ENCODE measurements around the gene CAV1. TPM values are rescaled to one million over a fixed set of nuclear protein-coding genes. Genes with fewer than 3 reads are reported as not detected.
"Not testable (repeated sequence)": the region's sequence is repeated elsewhere in the genome, so short reads cannot be mapped to it uniquely, and the experiment has no call there.

The CAV1 gene, protein sequence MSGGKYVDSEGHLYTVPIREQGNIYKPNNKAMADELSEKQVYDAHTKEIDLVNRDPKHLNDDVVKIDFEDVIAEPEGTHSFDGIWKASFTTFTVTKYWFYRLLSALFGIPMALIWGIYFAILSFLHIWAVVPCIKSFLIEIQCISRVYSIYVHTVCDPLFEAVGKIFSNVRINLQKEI
- total RNA-seq: 387 TPM
- long read RNA-seq, transcript CAV1-201 (3 exons, 2,704 nt): minor isoform, 60 of 231 reads
- long read RNA-seq, transcript CAV1-206 (3 exons, 1,653 nt): major isoform, 76 of 231 reads
- long read RNA-seq, transcript CAV1-202 (2 exons, 2,628 nt): minor isoform, 75 of 231 reads
- long read RNA-seq, transcript CAV1-203 (3 exons, 845 nt): minor isoform, 7 of 231 reads
- long read RNA-seq, partial matches to known transcripts: 1 of 231 reads
- long read RNA-seq, other reads (novel, unspliced or antisense): 12 of 231 reads

GRCh38 chr7:116524609-116525297 lies at the start of gene CAV1:
CAV1 (plus strand) TSS chr7:116525036; CDS start chr7:116525063, 27 bp downstream.
- intact Hi-C loops (cut with DNase I): loop anchor here (1.0 to 2.0 kb wide), 4 partner anchors 12 to 86 kb away; no protein-coding TSS in a partner anchor
- ATAC-seq (peak; percentile 79), DNase-seq (ENCODE audit: missing footprints) (peak; percentile 93)

GRCh38 chr7:116477625-116478024 lies 47.2 kb upstream of the CAV1 start:
- intact Hi-C loops (cut with DNase I): no loop called here
- DNase-seq (ENCODE audit: missing footprints) (no peak), ATAC-seq (no peak)

GRCh38 chr7:116478834-116479233 lies 46.0 kb upstream of the CAV1 start:
- no peak for ATAC-seq
- no peak for DNase-seq (ENCODE audit: missing footprints)
- intact Hi-C loops (cut with DNase I): no loop called here

GRCh38 chr7:116483271-116483942 lies 41.4 kb upstream of the CAV1 start:
- intact Hi-C loops (cut with DNase I): no loop called here
- no peak for DNase-seq (ENCODE audit: missing footprints)
- ATAC-seq: no peak

GRCh38 chr7:116484389-116484788 lies 40.4 kb upstream of the CAV1 start:
- ATAC-seq; DNase-seq (ENCODE audit: missing footprints); intact Hi-C loops (cut with DNase I): not testable (repeated sequence)

DNA sequence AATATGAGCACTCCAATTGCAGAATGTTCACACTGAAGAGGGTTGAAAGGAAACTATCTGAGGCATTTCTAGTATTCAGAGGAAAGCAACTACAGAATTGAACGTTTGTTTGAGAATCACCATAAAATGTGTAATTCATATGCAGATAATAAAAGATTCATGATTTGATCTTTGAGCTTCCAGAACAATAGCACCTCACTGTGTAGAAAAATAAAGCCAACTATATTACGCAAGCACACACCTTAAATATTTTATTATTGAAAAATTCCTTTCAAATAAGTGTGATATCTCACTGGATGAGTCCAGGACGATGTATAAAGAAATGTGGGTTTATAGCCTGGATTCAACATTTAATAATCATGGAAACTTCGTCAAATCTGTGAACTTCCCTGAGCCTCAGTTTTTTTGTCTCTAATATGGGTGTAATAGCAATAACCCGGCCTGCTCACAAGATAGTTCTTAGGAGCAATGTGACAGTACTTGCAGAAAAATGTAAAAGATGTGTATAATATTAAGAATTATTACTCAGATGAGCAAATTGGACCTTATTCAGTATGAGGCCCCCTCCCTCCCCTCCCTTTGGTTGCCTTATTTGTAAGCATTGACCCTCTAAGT lies 36.8 kb upstream of the CAV1 start:
- intact Hi-C loops (cut with DNase I): no loop called here
- ATAC-seq (no peak), DNase-seq (ENCODE audit: missing footprints) (no peak)

- DNase-seq (ENCODE audit: missing footprints) (no peak), ATAC-seq (no peak)
- intact Hi-C loops (cut with DNase I): no loop called here
Observed at GRCh38 chr7:116490351-116490750, 34.5 kb upstream of the CAV1 start.

DNA sequence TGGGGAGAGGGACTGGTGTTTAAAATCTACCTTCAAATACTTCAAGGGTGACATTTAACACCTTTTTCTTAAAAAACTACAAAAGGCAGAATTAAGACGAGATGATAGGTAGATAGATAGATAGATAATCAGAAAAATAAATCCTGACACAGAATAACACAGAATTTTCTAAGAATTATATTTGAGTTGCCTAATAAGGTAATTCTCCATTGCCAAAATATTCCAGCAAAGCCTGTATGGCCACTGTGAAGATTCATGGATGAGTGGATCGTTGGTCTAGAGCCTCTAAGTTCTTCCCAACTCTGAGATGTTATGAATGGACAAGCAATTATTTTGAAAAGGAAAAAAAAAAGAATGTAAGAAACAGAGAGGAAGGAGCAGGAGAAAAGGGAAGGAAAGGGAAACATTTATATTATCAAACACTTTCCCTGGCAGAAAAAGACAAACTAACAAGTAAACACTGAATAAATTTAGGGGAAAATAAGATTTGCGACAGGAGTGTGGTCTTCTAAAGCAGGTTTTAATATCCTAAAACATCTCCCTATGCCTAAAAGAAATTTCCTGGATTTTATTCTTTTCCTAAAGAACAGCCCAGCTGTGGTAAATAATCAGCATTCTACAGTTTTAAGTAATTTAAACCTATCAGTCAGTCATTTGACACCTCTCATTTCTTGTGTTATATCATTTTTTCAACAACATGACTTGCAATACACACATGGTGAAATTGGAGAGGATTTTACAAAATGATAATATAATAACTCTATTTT lies 32.8 kb upstream of the CAV1 start:
- DNase-seq (ENCODE audit: missing footprints) (no peak), ATAC-seq (no peak)
- intact Hi-C loops (cut with DNase I): no loop called here

- no peak for DNase-seq (ENCODE audit: missing footprints)
- intact Hi-C loops (cut with DNase I): no loop called here
- no peak for ATAC-seq
Observed at GRCh38 chr7:116492654-116493109, 32.2 kb upstream of the CAV1 start.

GRCh38 chr7:116493449-116493848 lies 31.4 kb upstream of the CAV1 start:
- no peak for ATAC-seq
- no peak for DNase-seq (ENCODE audit: missing footprints)
- intact Hi-C loops (cut with DNase I): no loop called here

DNA sequence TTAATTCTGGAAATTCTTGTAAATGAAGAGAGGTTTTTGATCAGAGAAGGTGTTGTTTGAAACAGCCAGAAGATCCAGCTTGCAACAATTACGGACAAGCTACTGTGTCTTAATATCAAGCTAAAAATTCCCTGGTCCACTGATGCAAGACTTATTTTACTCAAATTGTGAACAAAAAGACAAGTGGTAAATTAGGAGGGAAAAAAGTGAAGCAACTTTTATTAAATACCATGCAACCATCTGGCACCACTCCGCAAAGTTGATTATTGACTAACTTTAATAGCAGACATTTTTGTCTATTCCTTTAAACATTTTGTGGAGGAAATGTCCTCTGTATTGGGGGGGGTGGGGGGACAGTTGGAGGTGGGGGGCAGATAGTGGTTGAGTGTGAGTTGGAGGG lies 30.4 kb upstream of the CAV1 start:
- ATAC-seq (no peak), DNase-seq (ENCODE audit: missing footprints) (no peak)
- intact Hi-C loops (cut with DNase I): loop anchor here (2.0 kb wide), 1 partner anchor 40 kb away; no protein-coding TSS in a partner anchor

GRCh38 chr7:116495736-116496135 lies 29.1 kb upstream of the CAV1 start:
- intact Hi-C loops (cut with DNase I): loop anchor here (2.0 kb wide), 1 partner anchor 41 kb away; no protein-coding TSS in a partner anchor
- no peak for DNase-seq (ENCODE audit: missing footprints)
- no peak for ATAC-seq

DNA sequence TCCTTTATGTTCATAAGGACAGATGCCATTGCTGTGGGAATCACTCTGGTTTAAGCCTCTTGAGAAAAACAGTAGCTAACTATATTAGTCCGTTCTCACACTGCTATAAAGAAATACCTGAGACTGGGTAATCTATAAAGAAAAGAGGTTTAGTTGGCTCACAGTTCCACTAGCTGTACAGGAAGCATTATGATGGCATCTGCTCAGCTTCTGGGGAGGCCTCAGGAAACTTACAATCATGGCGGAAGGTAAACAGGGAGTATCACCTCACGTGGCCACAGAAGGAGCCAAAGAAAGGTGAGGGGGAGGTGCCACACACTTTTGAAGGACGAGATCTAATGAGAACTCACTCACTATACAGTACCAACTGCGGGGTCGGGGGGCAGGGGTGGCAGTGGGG lies 28.2 kb upstream of the CAV1 start:
- intact Hi-C loops (cut with DNase I): no loop called here
- ATAC-seq (no peak), DNase-seq (ENCODE audit: missing footprints) (no peak)

GRCh38 chr7:116497708-116498107 lies 27.1 kb upstream of the CAV1 start:
- ATAC-seq (no peak), DNase-seq (ENCODE audit: missing footprints) (no peak)
- intact Hi-C loops (cut with DNase I): no loop called here

DNA sequence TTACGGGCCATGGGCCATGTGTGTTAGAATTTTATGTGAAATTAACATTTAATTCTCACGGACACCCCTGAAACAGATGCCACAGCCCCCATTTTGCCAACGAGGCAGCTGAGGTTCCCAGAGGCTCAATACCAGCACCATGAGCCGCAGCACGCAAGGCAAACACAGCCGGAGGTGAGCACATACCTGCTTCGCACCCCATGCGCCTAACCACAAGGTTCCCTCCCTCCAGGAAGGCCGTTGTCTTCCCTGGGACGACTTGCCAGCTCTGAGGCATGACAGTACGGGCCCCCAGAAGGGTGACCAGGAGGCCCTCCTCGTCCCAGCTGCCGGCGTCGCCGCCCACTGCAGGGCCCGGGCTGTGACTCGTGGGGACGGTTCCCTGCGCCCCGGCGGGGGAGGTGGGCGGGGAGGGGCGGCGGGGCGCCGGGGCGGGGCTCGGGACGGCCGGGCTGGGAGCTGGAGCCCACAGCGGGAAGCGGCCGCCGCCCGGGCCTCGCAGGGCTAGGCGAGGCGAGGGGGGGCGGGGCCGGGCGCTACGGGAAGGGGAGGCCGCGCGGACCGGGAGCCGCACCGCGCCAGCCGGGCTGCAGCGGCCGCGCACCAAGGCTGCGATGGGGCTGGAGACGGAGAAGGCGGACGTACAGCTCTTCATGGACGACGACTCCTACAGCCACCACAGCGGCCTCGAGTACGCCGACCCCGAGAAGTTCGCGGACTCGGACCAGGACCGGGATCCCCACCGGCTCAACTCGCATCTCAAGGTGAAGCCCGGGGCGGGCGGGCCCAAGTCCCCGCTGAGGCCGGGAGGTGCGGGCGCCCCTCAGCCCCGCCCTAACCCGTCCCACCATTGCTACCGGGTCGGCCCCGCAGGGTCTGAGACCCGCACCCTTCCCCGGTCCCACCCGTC lies 25.4 kb upstream of the CAV1 start, which contains the start of gene CAV2:
Gene CAV2, plus strand, starts transcription at position 571 of the 910 bp plus-strand sequence. Its CDS starts 44 bp downstream, at position 615.
- ATAC-seq (peak; percentile 93), DNase-seq (ENCODE audit: missing footprints) (peak; percentile 83)
- intact Hi-C loops (cut with DNase I): loop anchor here (1.0 kb wide), 1 partner anchor 145 kb away; no protein-coding TSS in a partner anchor

GRCh38 chr7:116500078-116500853 lies 24.6 kb upstream of the CAV1 start:
- intact Hi-C loops (cut with DNase I): no loop called here
- DNase-seq (ENCODE audit: missing footprints) (peak; percentile 68), ATAC-seq (peak; percentile 56)

Data from Right ventricle myocardium inferior (tissue), 1 donor.